Astrocyte (in vitro differentiated cells and primary cell): ENCODE results near the gene LRIT2.

ENCODE experiments used
- CTCF ChIP-seq: IDR thresholded peaks from 2 replicates; pipeline ENCODE4 v1.5.1; 2011; ENCODE audit warnings: low read depth, mild to moderate bottlenecking, inconsistent platforms, low read length, moderate library complexity; ENCODE audit not compliant: insufficient read depth
- EZH2 ChIP-seq: IDR thresholded peaks from 2 replicates; pipeline ENCODE4 v1.6.1; 2012; ENCODE audit warnings: mild to moderate bottlenecking, low read length, inconsistent platforms; ENCODE audit not compliant: insufficient read depth

- no peak for TF ChIP-seq CTCF
- no peak for TF ChIP-seq EZH2
Measured at GRCh38 chr10:84269162-84269561, 43.8 kb upstream of the LRIT2 start.
